GM21390 (cell line): Measurements from ENCODE around the gene SUGCT.

ENCODE experiments used
- ATAC-seq: cut with Tn5 transposase; IDR thresholded peaks from one replicate; pipeline ENCODE4 v1.9.1; 2021; ENCODE audit not compliant: unreplicated experiment

The SUGCT gene

GRCh38 chr7:40802497-40802896 lies 667.7 kb downstream of the SUGCT start:
- no peak for ATAC-seq

- ATAC-seq, result no peak
These were observed 669.8 kb downstream of the SUGCT start for GRCh38 chr7:40804477-40805215.

GRCh38 chr7:40805361-40805760 lies 670.6 kb downstream of the SUGCT start:
- no peak for ATAC-seq

- ATAC-seq, result no peak
These were observed 673.7 kb downstream of the SUGCT start for GRCh38 chr7:40808378-40808942.

- no peak for ATAC-seq
These were observed 675.5 kb downstream of the SUGCT start for GRCh38 chr7:40810274-40810673.

- no peak for ATAC-seq
These were observed 676.9 kb downstream of the SUGCT start for GRCh38 chr7:40811666-40812065.

- ATAC-seq, result no peak
These were observed 680.2 kb downstream of the SUGCT start for GRCh38 chr7:40815022-40815421.

- no peak for ATAC-seq
These were observed 680.7 kb downstream of the SUGCT start for GRCh38 chr7:40815512-40815911.

GRCh38 chr7:40822861-40823260 lies 688.1 kb downstream of the SUGCT start:
- no peak for ATAC-seq

GRCh38 chr7:40824461-40824860 lies 689.7 kb downstream of the SUGCT start:
- ATAC-seq, result no peak

- ATAC-seq, result no peak
These were observed 691.8 kb downstream of the SUGCT start for GRCh38 chr7:40826411-40827221.

- ATAC-seq, result no peak
These were observed 692.6 kb downstream of the SUGCT start for GRCh38 chr7:40827222-40828085.

- ATAC-seq, result no peak
These were observed 694.1 kb downstream of the SUGCT start for GRCh38 chr7:40828686-40829600.

GRCh38 chr7:40833191-40833887 lies 698.5 kb downstream of the SUGCT start:
- no peak for ATAC-seq

GRCh38 chr7:40833888-40834234 lies 699.1 kb downstream of the SUGCT start:
- no peak for ATAC-seq

GRCh38 chr7:40836218-40836617 lies 701.4 kb downstream of the SUGCT start:
- no peak for ATAC-seq

- no peak for ATAC-seq
These were observed 705.1 kb downstream of the SUGCT start for GRCh38 chr7:40839881-40840280.

GRCh38 chr7:40840990-40841389 lies 706.2 kb downstream of the SUGCT start:
- no peak for ATAC-seq

- ATAC-seq, result no peak
These were observed 707.8 kb downstream of the SUGCT start for GRCh38 chr7:40842641-40843040.
